Neural cell (in vitro differentiated cells): ENCODE results near the gene VMP1. TPM values are rescaled to one million over a fixed set of nuclear protein-coding genes. Genes with fewer than 3 reads are reported as not detected.

Source experiments
- H2AFZ ChIP-seq: fragments of 200-600, 300-800 bp; sonication (generic), shearing (Covaris generic); 2 replicates; pipeline ENCODE4 v1.6.0; 2014; ENCODE audit warnings: low read depth, mild to moderate bottlenecking, antibody characterized with exemption, low read length, moderate library complexity
- H3F3A ChIP-seq: fragments of 200-600 bp; shearing (Covaris generic); 2 replicates; pipeline ENCODE4 v1.6.1; 2016; ENCODE audit warnings: mild to moderate bottlenecking, moderate library complexity, mixed read lengths, antibody characterized with exemption, low read length; ENCODE audit not compliant: insufficient read depth, poor library complexity, severe bottlenecking
- H3K27ac ChIP-seq: fragments of 200-600, 300-800 bp; sonication (generic), shearing (Covaris generic); 2 replicates; pipeline ENCODE4 v1.5.1; 2014; ENCODE audit warnings: mild to moderate bottlenecking, low read length, moderate library complexity
- H3K27me3 ChIP-seq: fragments of 300-800, 200-600 bp; sonication (generic), shearing (Covaris generic); 2 replicates; pipeline ENCODE4 v1.6.0; 2014; ENCODE audit warnings: mild to moderate bottlenecking, low read depth, low read length, moderate library complexity; ENCODE audit not compliant: insufficient read depth
- H3K36me3 ChIP-seq: fragments of 300-800, 200-600 bp; sonication (generic), shearing (Covaris generic); 2 replicates; pipeline ENCODE4 v1.5.1; 2014; ENCODE audit warnings: mild to moderate bottlenecking, antibody characterized with exemption, low read length, moderate library complexity; ENCODE audit not compliant: insufficient read depth
- H3K4me2 ChIP-seq: fragments of 300-800, 200-600 bp; sonication (generic), shearing (Covaris generic); 2 replicates; pipeline ENCODE4 v1.6.0; 2014; ENCODE audit warnings: mild to moderate bottlenecking, low read length
- H3K4me3 ChIP-seq: fragments of 300-800, 200-600 bp; sonication (generic), shearing (Covaris generic); 2 replicates; pipeline ENCODE4 v1.5.1; 2014; ENCODE audit warnings: mild to moderate bottlenecking, low read length, moderate library complexity
- H3K79me2 ChIP-seq: fragments of 200-600 bp; shearing (Covaris generic); replicated peaks from 2 replicates; pipeline ENCODE4 v1.6.0; 2014; ENCODE audit warnings: mild to moderate bottlenecking, low read length, moderate library complexity; ENCODE audit not compliant: insufficient read depth
- H3K9ac ChIP-seq: fragments of 300-800, 200-600 bp; sonication (generic), shearing (Covaris generic); 2 replicates; pipeline ENCODE4 v1.6.1; 2016; ENCODE audit warnings: mild to moderate bottlenecking, low read length, mixed read lengths
- H3K9me2 ChIP-seq: fragments of 200-600 bp; shearing (Covaris generic); 2 replicates; pipeline ENCODE4 v1.6.1; 2016; ENCODE audit warnings: mild to moderate bottlenecking, low read length, mixed read lengths; ENCODE audit not compliant: insufficient read depth
- H3K9me3 ChIP-seq: fragments of 200-600, 300-800 bp; sonication (generic), shearing (Covaris generic); 2 replicates; pipeline ENCODE4 v1.6.1; 2016; ENCODE audit warnings: mild to moderate bottlenecking, mixed run types, low read length, moderate library complexity, mixed read lengths
- H4K20me1 ChIP-seq: fragments of 200-600 bp; shearing (Covaris generic); 2 replicates; pipeline ENCODE4 v1.6.1; 2016; ENCODE audit warnings: mild to moderate bottlenecking, mixed run types; ENCODE audit not compliant: insufficient read depth
- EP300 ChIP-seq: fragments of 450-650 bp; conservative IDR thresholded peaks from 2 replicates; pipeline ENCODE4 v1.6.1; 2014; ENCODE audit warnings: antibody characterized with exemption, mild to moderate bottlenecking, moderate library complexity; ENCODE audit not compliant: poor library complexity, severe bottlenecking
- EZH2 ChIP-seq: fragments of 200-600, 300-800 bp; shearing (Covaris generic), sonication (generic); IDR thresholded peaks from 2 replicates; pipeline ENCODE4 v1.6.1; 2014; ENCODE audit warnings: antibody characterized with exemption, low read length, borderline replicate concordance, mild to moderate bottlenecking; ENCODE audit not compliant: insufficient read depth, poor library complexity, severe bottlenecking
- MXI1 ChIP-seq: fragments of 450-650 bp; conservative IDR thresholded peaks from 2 replicates; pipeline ENCODE4 v1.6.1; 2014; ENCODE audit warnings: antibody characterized with exemption, mild to moderate bottlenecking; ENCODE audit not compliant: poor library complexity, severe bottlenecking
- POLR2AphosphoS5 ChIP-seq: IDR thresholded peaks from 2 replicates; pipeline ENCODE4 v1.6.1; 2012
- RAD21 ChIP-seq: fragments of 450-650 bp; conservative IDR thresholded peaks from 2 replicates; pipeline ENCODE4 v1.6.1; 2014; ENCODE audit warnings: antibody characterized with exemption, mild to moderate bottlenecking, moderate library complexity
- SMC3 ChIP-seq: fragments of 450-650 bp; conservative IDR thresholded peaks from 2 replicates; pipeline ENCODE4 v1.6.1; 2014; ENCODE audit warnings: antibody characterized with exemption, mild to moderate bottlenecking, moderate library complexity; ENCODE audit not compliant: poor library complexity
- TAF1 ChIP-seq: IDR thresholded peaks from 2 replicates; pipeline ENCODE4 v1.6.1; 2012; ENCODE audit warnings: low read depth
- polyA plus RNA-seq: library from polyadenylated mRNA; depleted of rRNA; stranded (reverse); fragments of >200 nt; gene quantifications from 2 replicates; pipeline ENCODE4 v1.2.3, GENCODE V29; 2014
- TF ChIP-seq, protein P1 (sequence below): fragments of 450-650 bp; IDR thresholded peaks from 2 replicates; pipeline ENCODE4 v1.5.1; 2014; ENCODE audit warnings: antibody characterized with exemption, mild to moderate bottlenecking, moderate library complexity; ENCODE audit not compliant: poor library complexity, severe bottlenecking
- TF ChIP-seq, protein P2 (sequence below): IDR thresholded peaks from 2 replicates; pipeline ENCODE4 v1.6.1; 2012; ENCODE audit warnings: borderline replicate concordance

The VMP1 gene
- polyA plus RNA-seq, 1 donor from 2014 or later, result 75.9 TPM

DNA sequence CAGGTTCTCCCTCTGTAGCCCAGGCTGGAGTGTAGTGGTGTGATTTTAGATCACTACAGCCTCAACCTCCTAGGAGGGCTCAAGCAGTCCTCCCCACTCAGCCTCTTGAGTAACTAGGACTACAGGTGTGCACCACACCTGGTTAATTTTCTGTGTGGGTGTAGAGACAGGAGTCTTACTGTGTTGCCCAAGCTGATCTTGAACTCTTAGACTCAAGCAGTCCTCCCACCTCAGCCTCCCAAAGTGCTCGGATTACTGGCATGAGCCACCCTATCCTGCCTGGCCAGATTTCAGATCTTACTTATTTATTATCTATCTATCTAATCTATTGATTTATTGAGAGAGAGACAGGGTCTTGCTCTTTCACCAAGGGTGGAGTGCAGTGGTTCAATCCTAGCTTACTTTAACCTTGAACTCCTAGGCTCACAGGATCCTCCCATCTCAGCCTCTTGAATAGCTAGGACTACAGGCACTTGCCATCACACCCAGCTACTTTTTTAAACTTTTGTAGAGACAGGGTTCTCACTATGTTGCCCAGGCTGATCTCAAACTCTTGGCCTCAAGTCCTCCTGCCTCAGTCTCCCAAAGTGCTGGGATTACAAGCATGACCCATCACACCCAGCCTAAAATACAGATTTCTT, 123.5 kb downstream of the VMP1 start:
- no peaks in the 10 kb centered on the region for H3K79me2 ChIP-seq
- H3K9me2 ChIP-seq, result no peaks in the 10 kb centered on the region
- TF ChIP-seq SMC3 (no peak), POLR2AphosphoS5 (no peak), RAD21 (no peak)
- TF ChIP-seq, protein P1, sequence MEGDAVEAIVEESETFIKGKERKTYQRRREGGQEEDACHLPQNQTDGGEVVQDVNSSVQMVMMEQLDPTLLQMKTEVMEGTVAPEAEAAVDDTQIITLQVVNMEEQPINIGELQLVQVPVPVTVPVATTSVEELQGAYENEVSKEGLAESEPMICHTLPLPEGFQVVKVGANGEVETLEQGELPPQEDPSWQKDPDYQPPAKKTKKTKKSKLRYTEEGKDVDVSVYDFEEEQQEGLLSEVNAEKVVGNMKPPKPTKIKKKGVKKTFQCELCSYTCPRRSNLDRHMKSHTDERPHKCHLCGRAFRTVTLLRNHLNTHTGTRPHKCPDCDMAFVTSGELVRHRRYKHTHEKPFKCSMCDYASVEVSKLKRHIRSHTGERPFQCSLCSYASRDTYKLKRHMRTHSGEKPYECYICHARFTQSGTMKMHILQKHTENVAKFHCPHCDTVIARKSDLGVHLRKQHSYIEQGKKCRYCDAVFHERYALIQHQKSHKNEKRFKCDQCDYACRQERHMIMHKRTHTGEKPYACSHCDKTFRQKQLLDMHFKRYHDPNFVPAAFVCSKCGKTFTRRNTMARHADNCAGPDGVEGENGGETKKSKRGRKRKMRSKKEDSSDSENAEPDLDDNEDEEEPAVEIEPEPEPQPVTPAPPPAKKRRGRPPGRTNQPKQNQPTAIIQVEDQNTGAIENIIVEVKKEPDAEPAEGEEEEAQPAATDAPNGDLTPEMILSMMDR, result no peak
- no peak overlapping the region for H2AFZ ChIP-seq
- H3K4me3 ChIP-seq, result no peak overlapping the region
- no peaks in the 10 kb centered on the region for H3K36me3 ChIP-seq
- H3K27me3 ChIP-seq, result no peaks in the 10 kb centered on the region
- H3K4me2 ChIP-seq, result no peak overlapping the region
- no peaks in the 10 kb centered on the region for H3F3A ChIP-seq
- H4K20me1 ChIP-seq, result no peaks in the 10 kb centered on the region
- no peaks in the 10 kb centered on the region for H3K9me3 ChIP-seq
- no peak overlapping the region for H3K27ac ChIP-seq
- no peak overlapping the region for H3K9ac ChIP-seq

DNA sequence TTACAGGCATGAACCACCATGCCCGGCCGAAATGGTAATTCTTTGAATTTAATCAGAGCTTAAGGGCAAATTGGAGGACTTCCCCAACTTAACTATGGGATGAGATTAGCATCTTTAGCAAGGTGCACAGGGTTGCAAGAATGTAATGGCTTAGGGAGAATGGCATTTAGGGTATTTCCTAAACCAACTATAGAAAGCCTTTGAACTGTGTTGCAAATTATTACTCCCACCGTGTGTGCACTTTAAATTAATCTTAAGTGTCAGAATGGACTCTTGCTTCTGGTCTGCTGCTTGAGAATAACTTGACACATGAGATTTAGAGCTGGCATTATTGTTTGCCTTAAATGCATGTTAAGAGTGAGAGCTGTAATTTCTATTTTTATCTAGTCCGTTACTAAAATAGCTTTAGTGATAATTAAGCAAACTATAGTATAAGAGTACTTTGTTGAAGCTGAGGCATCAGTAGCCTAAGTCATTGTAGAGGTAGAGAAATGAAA, 125.5 kb downstream of the VMP1 start:
- no peaks in the 10 kb centered on the region for H3F3A ChIP-seq
- H3K4me3 ChIP-seq, result no peak overlapping the region
- H3K36me3 ChIP-seq, result no peaks in the 10 kb centered on the region
- no peaks in the 10 kb centered on the region for H4K20me1 ChIP-seq
- no peak overlapping the region for H3K4me2 ChIP-seq
- H3K27me3 ChIP-seq, result no peaks in the 10 kb centered on the region
- no peak overlapping the region for H3K9ac ChIP-seq
- TF ChIP-seq, protein P2, sequence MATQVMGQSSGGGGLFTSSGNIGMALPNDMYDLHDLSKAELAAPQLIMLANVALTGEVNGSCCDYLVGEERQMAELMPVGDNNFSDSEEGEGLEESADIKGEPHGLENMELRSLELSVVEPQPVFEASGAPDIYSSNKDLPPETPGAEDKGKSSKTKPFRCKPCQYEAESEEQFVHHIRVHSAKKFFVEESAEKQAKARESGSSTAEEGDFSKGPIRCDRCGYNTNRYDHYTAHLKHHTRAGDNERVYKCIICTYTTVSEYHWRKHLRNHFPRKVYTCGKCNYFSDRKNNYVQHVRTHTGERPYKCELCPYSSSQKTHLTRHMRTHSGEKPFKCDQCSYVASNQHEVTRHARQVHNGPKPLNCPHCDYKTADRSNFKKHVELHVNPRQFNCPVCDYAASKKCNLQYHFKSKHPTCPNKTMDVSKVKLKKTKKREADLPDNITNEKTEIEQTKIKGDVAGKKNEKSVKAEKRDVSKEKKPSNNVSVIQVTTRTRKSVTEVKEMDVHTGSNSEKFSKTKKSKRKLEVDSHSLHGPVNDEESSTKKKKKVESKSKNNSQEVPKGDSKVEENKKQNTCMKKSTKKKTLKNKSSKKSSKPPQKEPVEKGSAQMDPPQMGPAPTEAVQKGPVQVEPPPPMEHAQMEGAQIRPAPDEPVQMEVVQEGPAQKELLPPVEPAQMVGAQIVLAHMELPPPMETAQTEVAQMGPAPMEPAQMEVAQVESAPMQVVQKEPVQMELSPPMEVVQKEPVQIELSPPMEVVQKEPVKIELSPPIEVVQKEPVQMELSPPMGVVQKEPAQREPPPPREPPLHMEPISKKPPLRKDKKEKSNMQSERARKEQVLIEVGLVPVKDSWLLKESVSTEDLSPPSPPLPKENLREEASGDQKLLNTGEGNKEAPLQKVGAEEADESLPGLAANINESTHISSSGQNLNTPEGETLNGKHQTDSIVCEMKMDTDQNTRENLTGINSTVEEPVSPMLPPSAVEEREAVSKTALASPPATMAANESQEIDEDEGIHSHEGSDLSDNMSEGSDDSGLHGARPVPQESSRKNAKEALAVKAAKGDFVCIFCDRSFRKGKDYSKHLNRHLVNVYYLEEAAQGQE, result no peak
- TF ChIP-seq, protein P1, result no peak
- TF ChIP-seq MXI1 (no peak), EZH2 (no peak), SMC3 (no peak), TAF1 (no peak), EP300 (no peak), POLR2AphosphoS5 (no peak), RAD21 (no peak)
- H2AFZ ChIP-seq, result no peak overlapping the region
- no peaks in the 10 kb centered on the region for H3K79me2 ChIP-seq
- no peaks in the 10 kb centered on the region for H3K9me2 ChIP-seq
- no peaks in the 10 kb centered on the region for H3K9me3 ChIP-seq
- H3K27ac ChIP-seq, result no peak overlapping the region
